22Rv1 (cell line): ENCODE data around the gene TBC1D22B.

Experiments
- CTCF ChIP-seq: fragments of 450-650 bp; IDR thresholded peaks from 2 replicates; pipeline ENCODE4 v1.5.1; 2017; ENCODE audit warnings: mild to moderate bottlenecking
- ZFX ChIP-seq: fragments of 450-650 bp; IDR thresholded peaks from 2 replicates; pipeline ENCODE4 v1.6.1; 2017; ENCODE audit warnings: antibody characterized with exemption, borderline replicate concordance

- TF ChIP-seq CTCF (no peak), ZFX (no peak)
These were observed 3.6 kb downstream of the TBC1D22B start for GRCh38 chr6:37261198-37261597.
